Activated naive CD8-positive, alpha-beta T cell (primary cell): ENCODE results near the gene MMEL1.

Experiments used
- H3K27ac Mint-ChIP-seq: one replicate; pipeline ENCODE4 v1.8.0; 2021; ENCODE audit warnings: mixed read lengths
- H3K27me3 Mint-ChIP-seq: one replicate; pipeline ENCODE4 v1.8.0; 2021; ENCODE audit warnings: mixed read lengths
- H3K36me3 Mint-ChIP-seq: one replicate; pipeline ENCODE4 v1.8.0; 2021; ENCODE audit warnings: mixed read lengths
- H3K4me1 Mint-ChIP-seq: one replicate; pipeline ENCODE4 v1.8.0; 2021; ENCODE audit warnings: low read depth, mixed read lengths
- H3K4me3 Mint-ChIP-seq: one replicate; pipeline ENCODE4 v1.8.0; 2021; ENCODE audit warnings: mild to moderate bottlenecking, mixed read lengths
- H3K9me3 Mint-ChIP-seq: one replicate; pipeline ENCODE4 v1.8.0; 2021; ENCODE audit warnings: low read depth, mixed read lengths

Gene MMEL1

DNA sequence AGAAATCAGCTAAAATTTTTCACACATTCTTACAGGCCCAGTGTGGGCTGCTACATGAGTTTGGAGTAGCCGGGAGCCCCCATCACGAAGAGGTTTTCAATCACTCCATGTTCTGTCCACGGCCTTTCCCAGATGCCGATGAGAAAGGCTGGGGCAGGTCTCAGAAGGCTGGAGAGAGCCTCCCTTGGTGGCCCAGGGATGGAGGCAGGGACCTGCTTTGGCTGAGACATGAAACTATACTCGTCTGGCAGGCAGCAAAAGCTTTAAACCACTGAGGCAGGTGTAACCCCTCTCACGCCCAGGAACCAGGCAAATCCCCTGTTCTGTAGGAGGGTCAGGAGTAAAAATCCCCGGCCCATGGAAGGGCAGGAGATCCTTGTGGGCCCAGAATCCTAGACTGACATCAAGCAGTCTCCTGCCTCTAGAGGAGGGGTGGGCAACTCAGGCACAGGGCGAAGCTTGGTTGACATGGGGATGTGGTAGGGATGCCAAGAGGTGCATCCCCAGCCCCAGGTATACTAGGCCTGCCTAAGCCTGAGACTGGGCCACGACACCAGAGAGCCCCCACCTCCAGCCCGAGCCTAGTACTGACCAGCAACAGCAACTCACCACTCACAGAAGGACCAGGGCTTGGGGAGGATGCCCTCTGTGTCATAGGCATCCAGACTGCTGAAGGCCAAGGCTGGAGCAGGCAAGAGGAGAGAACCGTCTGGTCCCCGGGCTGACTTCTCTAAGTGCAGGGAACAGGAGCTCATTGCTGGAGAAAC, 9.1 kb downstream of the MMEL1 start:
- Mint-ChIP-seq H3K36me3 (peaks cover 3% of the 10 kb centered on the region), H3K9me3 (no peaks in the 10 kb centered on the region), H3K4me3 (no peak overlapping the region), H3K27ac (no peak overlapping the region), H3K27me3 (peaks cover 20% of the 10 kb centered on the region), H3K4me1 (peaks cover 23% of the 10 kb centered on the region)

DNA sequence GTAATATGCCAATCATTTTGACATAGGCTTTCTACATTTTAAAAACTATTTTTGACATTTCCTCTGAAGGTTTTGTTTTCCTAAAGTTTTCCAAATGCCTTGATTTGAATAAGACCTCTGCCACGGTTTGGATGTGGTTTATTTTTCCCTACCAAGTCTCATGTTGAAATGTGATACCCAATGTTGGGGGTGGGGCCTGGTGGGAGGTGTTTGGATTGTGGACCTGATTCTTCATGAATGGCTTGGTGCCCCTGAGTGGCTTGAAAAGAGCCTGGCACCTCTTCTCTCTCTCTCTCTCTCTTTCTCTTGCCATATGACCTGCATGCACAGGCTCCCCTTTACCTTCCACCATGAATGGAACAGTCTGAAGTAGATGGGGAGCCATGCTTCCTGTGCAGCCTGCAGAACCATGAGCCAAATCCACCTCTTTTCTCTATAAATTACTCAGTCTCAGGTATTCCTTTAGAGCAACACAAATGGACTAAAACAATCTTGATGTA, 14.8 kb downstream of the MMEL1 start:
- H3K36me3 Mint-ChIP-seq = peaks cover 15% of the 10 kb centered on the region
- peaks cover 11% of the 10 kb centered on the region for H3K9me3 Mint-ChIP-seq
- no peak overlapping the region for H3K4me3 Mint-ChIP-seq
- no peaks in the 10 kb centered on the region for H3K27me3 Mint-ChIP-seq
- H3K27ac Mint-ChIP-seq = no peak overlapping the region
- H3K4me1 Mint-ChIP-seq = peaks cover 15% of the 10 kb centered on the region

DNA sequence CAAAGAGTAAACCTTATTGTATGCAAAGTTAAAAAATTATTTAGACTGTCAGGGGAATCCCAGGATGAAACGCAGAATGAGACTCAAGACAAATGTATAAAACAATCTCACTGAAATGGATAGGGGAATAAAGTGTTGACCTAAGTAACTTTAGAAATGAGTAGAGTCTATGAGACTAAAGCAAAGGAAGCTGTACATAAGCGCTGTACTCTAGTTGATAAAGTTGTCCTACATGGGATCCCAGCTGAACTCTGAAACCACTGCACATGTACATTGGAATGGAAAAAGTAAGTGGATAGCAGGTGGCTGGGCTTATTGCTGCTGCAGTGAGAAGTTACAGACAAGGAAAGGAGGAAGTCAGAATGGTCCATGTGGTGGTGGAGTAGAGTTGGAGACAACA, 18.7 kb downstream of the MMEL1 start:
- peaks cover 15% of the 10 kb centered on the region for H3K36me3 Mint-ChIP-seq
- no peak overlapping the region for H3K27ac Mint-ChIP-seq
- H3K9me3 Mint-ChIP-seq = peaks cover 11% of the 10 kb centered on the region
- H3K4me3 Mint-ChIP-seq = no peak overlapping the region
- H3K4me1 Mint-ChIP-seq = peaks cover 3% of the 10 kb centered on the region
- no peaks in the 10 kb centered on the region for H3K27me3 Mint-ChIP-seq

DNA sequence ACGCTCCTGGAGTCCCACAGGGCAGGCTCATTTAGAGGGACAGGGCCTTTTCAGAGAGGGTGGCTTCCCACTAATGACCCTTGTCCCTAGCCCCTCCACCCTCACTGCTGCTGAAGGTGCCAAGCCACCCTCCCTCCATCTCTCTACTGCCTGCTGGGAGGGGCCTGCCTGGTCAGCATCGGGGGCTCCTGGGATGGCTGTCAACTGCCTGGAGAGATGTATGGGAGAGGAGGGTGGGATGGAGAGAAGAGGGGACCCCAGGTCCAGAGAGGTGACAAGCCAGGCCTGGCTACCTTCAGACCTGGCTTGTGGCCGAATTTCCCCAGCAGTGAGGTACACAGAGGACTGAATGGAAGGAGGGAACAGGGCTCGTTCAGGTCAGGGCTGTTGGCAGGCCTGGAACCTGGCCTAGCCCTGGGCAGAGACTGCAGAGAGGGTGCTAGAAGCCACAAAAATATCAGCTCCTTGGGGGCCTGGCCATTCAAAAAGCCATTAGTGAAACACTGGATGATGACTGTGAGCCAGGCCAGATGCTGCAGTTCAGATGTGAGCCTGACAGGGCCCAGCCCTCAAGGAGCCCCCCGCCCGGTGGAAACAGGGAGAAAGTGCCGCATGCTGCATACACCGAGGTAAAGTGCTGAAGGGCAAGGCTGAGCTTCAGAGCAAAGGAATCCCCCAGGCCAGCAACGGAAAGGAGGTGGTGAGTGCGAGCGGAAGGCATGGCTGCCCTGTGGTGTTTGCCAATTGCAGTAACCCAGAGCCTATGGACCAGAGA, 20.0 kb downstream of the MMEL1 start:
- peaks cover 13% of the 10 kb centered on the region for H3K36me3 Mint-ChIP-seq
- H3K4me3 Mint-ChIP-seq = no peak overlapping the region
- H3K27me3 Mint-ChIP-seq = no peaks in the 10 kb centered on the region
- H3K4me1 Mint-ChIP-seq = peaks cover 2% of the 10 kb centered on the region
- no peak overlapping the region for H3K27ac Mint-ChIP-seq
- H3K9me3 Mint-ChIP-seq = peaks cover 11% of the 10 kb centered on the region

DNA sequence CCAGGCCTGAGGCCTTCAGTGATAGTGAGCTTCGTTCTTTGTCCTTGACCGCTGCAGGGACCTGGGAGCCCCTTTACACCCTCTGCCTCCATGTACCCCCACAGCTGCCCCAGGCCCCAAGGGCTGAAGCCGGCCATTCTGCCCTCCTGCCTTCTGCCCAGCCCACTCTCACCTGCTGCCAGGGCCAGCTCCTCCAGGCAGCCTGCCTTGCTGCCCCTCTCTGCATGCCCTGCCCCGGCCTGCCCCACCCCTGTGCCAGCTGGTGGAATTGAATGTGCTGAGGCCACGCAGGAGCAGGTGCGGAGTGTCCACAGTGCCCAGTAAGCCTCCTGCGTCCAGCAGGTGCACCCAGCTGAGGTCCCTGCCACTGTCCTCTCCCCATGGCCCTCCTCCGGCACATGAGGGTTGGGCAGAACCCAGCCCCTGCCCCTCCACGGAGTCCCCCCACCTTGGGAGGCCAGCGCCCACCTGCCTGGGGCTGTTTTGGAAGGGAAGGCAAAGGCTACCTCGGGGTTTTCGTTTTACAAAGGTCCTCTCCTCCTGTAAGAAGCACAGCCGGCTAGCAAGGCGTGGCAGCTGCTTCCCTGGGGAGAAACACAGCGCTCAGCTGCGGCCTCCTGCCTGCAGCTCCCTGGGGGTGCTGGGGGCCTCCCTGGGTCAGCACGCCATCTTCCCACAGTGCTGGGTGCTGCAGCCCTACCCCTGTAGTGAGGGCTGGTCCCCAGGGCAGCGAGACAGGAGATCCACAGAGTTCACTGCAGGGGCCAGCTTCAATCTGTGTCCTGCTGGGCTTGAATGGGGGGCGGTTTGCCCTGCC, 21.0 kb downstream of the MMEL1 start:
- no peak overlapping the region for H3K27ac Mint-ChIP-seq
- H3K4me3 Mint-ChIP-seq = no peak overlapping the region
- H3K36me3 Mint-ChIP-seq = peaks cover 11% of the 10 kb centered on the region
- peaks cover 2% of the 10 kb centered on the region for H3K4me1 Mint-ChIP-seq
- H3K9me3 Mint-ChIP-seq = peaks cover 11% of the 10 kb centered on the region
- no peaks in the 10 kb centered on the region for H3K27me3 Mint-ChIP-seq

DNA sequence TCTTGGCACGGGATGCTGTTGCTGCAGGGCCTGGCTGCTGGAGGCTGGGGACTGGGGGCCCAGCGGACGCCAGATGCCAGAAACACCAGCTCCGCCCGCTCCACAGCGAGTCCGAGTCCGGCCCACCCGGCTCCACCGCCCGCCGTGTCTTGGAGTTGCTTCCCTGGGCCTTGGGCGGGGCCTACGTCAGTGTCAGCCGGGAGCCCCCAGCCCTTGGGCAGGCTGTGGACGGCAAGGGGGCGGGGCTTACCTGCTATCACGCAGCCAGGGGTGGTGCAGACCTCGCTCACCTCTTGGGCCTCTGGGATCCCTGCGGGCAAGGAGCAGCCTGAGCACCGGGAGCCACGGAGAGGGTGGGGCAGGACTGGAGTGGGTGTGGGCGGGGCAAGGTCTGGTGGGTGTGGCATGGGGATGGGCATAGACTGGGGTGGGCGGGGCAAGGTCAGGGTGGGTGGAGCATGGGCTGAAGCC, 21.8 kb downstream of the MMEL1 start:
- Mint-ChIP-seq H3K9me3 (peaks cover 11% of the 10 kb centered on the region), H3K27ac (no peak overlapping the region), H3K36me3 (peaks cover 11% of the 10 kb centered on the region), H3K4me1 (no peaks in the 10 kb centered on the region), H3K4me3 (no peak overlapping the region), H3K27me3 (no peaks in the 10 kb centered on the region)

- no peaks in the 10 kb centered on the region for H3K27me3 Mint-ChIP-seq
- H3K9me3 Mint-ChIP-seq = peaks cover 9% of the 10 kb centered on the region
- peaks cover 8% of the 10 kb centered on the region for H3K36me3 Mint-ChIP-seq
- no peak overlapping the region for H3K27ac Mint-ChIP-seq
- H3K4me3 Mint-ChIP-seq = no peak overlapping the region
- no peaks in the 10 kb centered on the region for H3K4me1 Mint-ChIP-seq
These were observed 22.5 kb downstream of the MMEL1 start for GRCh38 chr1:2610036-2610959.

DNA sequence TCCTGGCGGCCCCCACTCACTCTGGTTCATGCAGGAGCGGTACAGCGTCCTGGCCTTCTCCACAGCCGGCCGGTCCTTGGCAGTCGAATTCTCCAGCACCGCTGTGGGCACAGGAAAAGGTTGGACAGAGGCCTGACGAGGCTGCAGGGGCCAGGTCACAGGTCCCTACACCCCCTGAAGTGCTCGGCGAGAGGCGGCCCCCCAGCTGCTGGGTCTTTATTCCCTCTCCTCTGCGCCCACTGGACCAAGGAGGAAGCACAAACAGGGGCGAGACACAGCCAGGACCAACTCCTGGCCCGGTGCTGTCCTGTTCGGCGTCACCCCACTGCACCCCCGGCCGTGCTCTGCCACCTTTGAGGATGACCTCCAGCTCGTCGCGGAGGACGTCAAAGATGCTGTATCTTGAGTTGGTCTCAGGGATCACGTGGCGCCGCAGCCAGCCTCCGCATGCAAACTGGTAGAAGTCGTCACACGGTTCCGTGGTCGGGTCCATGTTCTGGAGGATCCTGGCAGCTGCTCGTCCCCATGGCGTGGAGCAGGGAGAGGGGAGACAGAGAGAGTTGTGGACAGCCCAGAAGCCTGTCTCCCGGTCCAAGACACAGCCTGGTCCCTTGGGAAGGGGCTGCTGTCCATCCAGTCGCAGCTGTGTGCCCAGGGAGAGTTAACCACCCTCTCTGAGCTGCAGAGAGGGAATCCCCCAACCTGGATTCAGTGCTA, 23.3 kb downstream of the MMEL1 start:
- Mint-ChIP-seq H3K27ac (no peak overlapping the region), H3K9me3 (peaks cover 8% of the 10 kb centered on the region), H3K27me3 (no peaks in the 10 kb centered on the region), H3K4me1 (no peaks in the 10 kb centered on the region), H3K36me3 (peaks cover 7% of the 10 kb centered on the region), H3K4me3 (no peak overlapping the region)

- Mint-ChIP-seq H3K4me1 (no peaks in the 10 kb centered on the region), H3K36me3 (no peaks in the 10 kb centered on the region), H3K27me3 (no peaks in the 10 kb centered on the region), H3K9me3 (no peaks in the 10 kb centered on the region), H3K4me3 (no peak overlapping the region), H3K27ac (no peak overlapping the region)
These were observed 25.1 kb downstream of the MMEL1 start for GRCh38 chr1:2607641-2608091.

DNA sequence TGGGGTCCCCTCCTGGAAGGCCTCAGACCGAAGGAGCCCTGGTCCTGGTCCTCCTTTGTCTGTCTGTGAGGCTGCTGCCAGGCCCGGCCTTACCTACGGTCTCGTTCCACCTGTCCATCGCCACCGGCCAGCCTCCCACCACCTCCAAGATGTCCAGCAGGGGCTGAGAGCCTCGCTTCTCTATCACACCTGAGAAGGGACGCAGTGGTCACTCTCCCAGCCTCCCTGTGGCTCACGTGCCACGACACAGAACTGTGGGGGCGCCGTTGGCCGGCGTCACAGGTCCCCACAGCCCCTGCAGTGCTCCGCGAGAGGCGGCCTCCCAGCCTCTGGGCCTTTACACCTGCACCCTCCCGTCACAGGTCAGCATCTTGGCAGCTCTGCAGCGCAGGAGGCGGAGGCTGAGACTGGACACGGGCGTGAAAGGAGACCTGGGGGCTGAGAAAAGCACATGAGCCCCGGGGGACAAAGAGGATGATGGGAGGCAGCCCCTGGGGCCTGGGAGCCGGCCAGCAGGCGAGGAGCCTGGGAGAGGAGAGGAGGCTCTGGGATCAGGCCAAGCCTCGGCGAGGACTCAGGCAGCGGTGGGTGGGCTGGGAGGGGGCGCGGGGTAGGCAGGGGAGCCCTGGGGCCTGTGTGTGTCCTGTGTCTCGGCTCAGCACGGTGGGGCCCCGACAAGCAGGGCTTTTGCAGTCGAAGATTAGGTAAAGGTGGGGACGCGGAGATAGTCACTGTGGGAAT, 25.8 kb downstream of the MMEL1 start:
- no peaks in the 10 kb centered on the region for H3K4me1 Mint-ChIP-seq
- H3K36me3 Mint-ChIP-seq = no peaks in the 10 kb centered on the region
- no peak overlapping the region for H3K4me3 Mint-ChIP-seq
- no peaks in the 10 kb centered on the region for H3K9me3 Mint-ChIP-seq
- no peak overlapping the region for H3K27ac Mint-ChIP-seq
- no peaks in the 10 kb centered on the region for H3K27me3 Mint-ChIP-seq

DNA sequence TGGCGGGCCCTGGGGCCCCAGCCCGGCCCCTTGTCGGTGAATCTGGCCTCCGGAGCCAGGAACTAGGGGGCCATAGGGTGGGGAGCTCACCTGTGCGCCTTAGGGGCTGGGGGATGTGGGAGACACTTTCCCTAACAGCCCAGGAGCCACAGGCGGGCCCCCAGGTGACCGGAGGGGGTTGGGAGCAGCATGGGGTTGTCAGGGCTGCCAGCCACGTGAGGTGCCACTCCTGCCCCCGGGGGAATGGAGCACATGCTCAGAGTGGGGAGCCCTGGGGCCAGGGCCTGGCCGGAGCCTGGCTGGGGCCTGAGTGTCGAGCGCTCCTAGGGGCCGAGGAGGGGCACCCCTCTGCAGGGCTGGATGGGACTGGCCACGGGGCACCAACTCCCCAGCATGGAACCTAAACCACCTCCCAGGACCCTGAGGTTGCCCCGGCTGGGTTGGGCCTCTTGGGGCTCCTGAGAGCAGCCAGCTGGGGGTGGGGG, 26.4 kb downstream of the MMEL1 start:
- no peaks in the 10 kb centered on the region for H3K27me3 Mint-ChIP-seq
- H3K4me3 Mint-ChIP-seq = no peak overlapping the region
- no peak overlapping the region for H3K27ac Mint-ChIP-seq
- no peaks in the 10 kb centered on the region for H3K9me3 Mint-ChIP-seq
- H3K36me3 Mint-ChIP-seq = no peaks in the 10 kb centered on the region
- no peaks in the 10 kb centered on the region for H3K4me1 Mint-ChIP-seq

DNA sequence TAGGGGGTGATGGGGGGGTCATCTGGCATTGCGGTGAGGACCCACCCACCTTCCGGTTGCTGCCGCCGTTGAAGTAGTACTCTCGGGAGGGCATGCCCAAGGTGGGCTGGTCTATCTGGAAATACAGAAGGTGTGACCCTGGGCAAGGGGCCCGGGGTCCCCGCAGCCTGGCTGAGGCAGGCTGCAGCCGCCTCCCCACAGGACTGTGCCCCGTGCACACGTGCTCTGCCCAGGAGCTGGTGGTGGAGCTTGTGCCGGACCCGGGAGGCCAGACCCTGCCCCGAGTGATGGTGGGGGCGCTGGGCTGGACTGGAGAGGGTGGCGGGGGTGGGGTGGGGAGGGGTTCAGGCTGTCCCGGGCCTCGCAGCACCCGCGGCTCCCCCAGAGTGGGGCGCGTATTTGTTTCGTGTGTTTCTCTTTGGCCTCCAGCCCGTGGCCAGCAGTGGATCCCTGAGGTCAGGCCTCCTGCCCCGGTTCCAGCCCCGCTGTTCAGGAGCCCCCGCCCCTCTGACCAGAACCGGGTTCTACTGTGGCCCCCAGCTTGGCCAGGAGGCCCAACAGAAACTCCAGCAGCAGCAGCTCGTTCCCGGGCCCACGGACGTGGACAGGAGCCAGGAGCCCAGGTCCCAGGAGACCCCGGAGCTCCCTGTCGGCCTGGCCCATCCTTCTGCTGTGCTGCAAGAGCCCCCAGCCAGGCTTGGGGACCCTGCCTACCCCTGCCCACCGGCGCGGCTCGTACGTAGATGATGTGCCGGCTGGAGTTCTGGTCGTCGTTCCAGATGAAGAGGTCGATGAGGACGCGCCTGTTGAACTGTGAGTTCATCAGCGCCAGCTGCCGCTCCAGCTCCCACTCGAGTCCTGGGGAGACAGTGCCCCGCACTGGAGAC, 27.1 kb downstream of the MMEL1 start:
- H3K27me3 Mint-ChIP-seq = no peaks in the 10 kb centered on the region
- H3K27ac Mint-ChIP-seq = no peak overlapping the region
- no peaks in the 10 kb centered on the region for H3K9me3 Mint-ChIP-seq
- H3K36me3 Mint-ChIP-seq = no peaks in the 10 kb centered on the region
- H3K4me1 Mint-ChIP-seq = no peaks in the 10 kb centered on the region
- H3K4me3 Mint-ChIP-seq = no peak overlapping the region
